HepG2 (cell line): ENCODE data around the gene MARF1. TPM values are rescaled to one million over a fixed set of nuclear protein-coding genes. Genes with fewer than 3 reads are reported as not detected.
A peak's percentile ranks its signal among the peaks of the same experiment; 100 is the strongest.

Experiments used
- CCDC6 ChIP-seq: sonication (generic); formaldehyde crosslinking; IDR thresholded peaks from 2 replicates; pipeline ENCODE4 v1.8.1; 2022; ENCODE audit warnings: mild to moderate bottlenecking, missing genetic modification reagents, moderate library complexity
- CREB1 ChIP-seq, 2 experiments: fragments of 450-650 bp in 1 of 2; IDR thresholded peaks; 2 replicates each; pipeline ENCODE4 v1.6.1; 2016 to 2017; ENCODE audit warnings: control low read depth in 1 of 2, mild to moderate bottlenecking in 1 of 2, missing compliant biosample characterization in 1 of 2, missing genetic modification characterization in 1 of 2
- CREM ChIP-seq, 2 experiments: sonication (generic) in 1 of 2; formaldehyde crosslinking in 1 of 2; IDR thresholded peaks; 2 replicates each; pipeline versions ENCODE4 v1.4.0 to v1.6.1; 2016 to 2020; ENCODE audit warnings: antibody characterized with exemption in 1 of 2, mild to moderate bottlenecking in 1 of 2, missing genetic modification reagents in 1 of 2
- GFI1 ChIP-seq: sonication (generic); formaldehyde crosslinking; IDR thresholded peaks from 2 replicates; pipeline ENCODE4 v1.5.0; 2020; ENCODE audit warnings: missing genetic modification reagents, mild to moderate bottlenecking, borderline replicate concordance
- KLF12 ChIP-seq: sonication (generic); formaldehyde crosslinking; IDR thresholded peaks from 2 replicates; pipeline ENCODE4 v1.4.0; 2020; ENCODE audit warnings: missing genetic modification reagents, borderline replicate concordance
- NR2C2 ChIP-seq: sonication (generic); formaldehyde crosslinking; IDR thresholded peaks from 2 replicates; pipeline ENCODE4 v1.4.0; 2020; ENCODE audit warnings: missing genetic modification reagents, mild to moderate bottlenecking, moderate library complexity, borderline replicate concordance
- NR2F2 ChIP-seq: IDR thresholded peaks from 2 replicates; pipeline ENCODE4 v1.6.1; 2012; ENCODE audit warnings: low read depth, inconsistent platforms, borderline replicate concordance
- PHF20 ChIP-seq: sonication (generic); formaldehyde crosslinking; IDR thresholded peaks from 2 replicates; pipeline ENCODE4 v1.5.0; 2020; ENCODE audit warnings: mild to moderate bottlenecking, missing genetic modification reagents
- PRPF4 ChIP-seq: fragments of 200-400 bp; formaldehyde crosslinking; IDR thresholded peaks from 2 replicates; pipeline ENCODE4 v1.6.1; 2016; ENCODE audit warnings: low read length, low read depth; ENCODE audit not compliant: poor library complexity, severe bottlenecking
- RORA ChIP-seq: sonication (generic); formaldehyde crosslinking; IDR thresholded peaks from 2 replicates; pipeline ENCODE4 v1.5.0; 2020; ENCODE audit warnings: mild to moderate bottlenecking, missing genetic modification reagents, moderate library complexity
- TAF1 ChIP-seq: sonication (generic); formaldehyde crosslinking; IDR thresholded peaks from 2 replicates; pipeline ENCODE4 v1.4.0; 2020; ENCODE audit warnings: missing genetic modification reagents
- ZFP82 ChIP-seq: sonication (generic); formaldehyde crosslinking; IDR thresholded peaks from 2 replicates; pipeline ENCODE4 v1.5.1; 2020; ENCODE audit warnings: mild to moderate bottlenecking, missing genetic modification reagents, borderline replicate concordance
- ZNF207 ChIP-seq: fragments of 450-650 bp; IDR thresholded peaks from 2 replicates; pipeline ENCODE4 v1.6.1; 2016; ENCODE audit warnings: antibody characterized with exemption, borderline replicate concordance
- ZNF225 ChIP-seq: sonication (generic); formaldehyde crosslinking; IDR thresholded peaks from 2 replicates; pipeline ENCODE4 v1.4.0; 2020; ENCODE audit warnings: mild to moderate bottlenecking, missing genetic modification reagents
- ZNF329 ChIP-seq: sonication (generic); formaldehyde crosslinking; IDR thresholded peaks from 2 replicates; pipeline ENCODE4 v1.9.0; 2021; ENCODE audit warnings: low read depth, mild to moderate bottlenecking, missing genetic modification reagents
- ZNF331 ChIP-seq: sonication (generic); formaldehyde crosslinking; IDR thresholded peaks from 2 replicates; pipeline ENCODE4 v1.4.0; 2020; ENCODE audit warnings: missing genetic modification reagents
- ZNF572 ChIP-seq: sonication (generic); formaldehyde crosslinking; IDR thresholded peaks from 2 replicates; pipeline ENCODE4 v1.5.1; 2020; ENCODE audit warnings: mild to moderate bottlenecking, missing genetic modification reagents
- ZNF7 ChIP-seq: IDR thresholded peaks from 2 replicates; pipeline ENCODE4 v1.6.1; 2016; ENCODE audit warnings: missing biosample characterization, missing genetic modification reagents
- ZNF768 ChIP-seq: sonication (generic); formaldehyde crosslinking; IDR thresholded peaks from 2 replicates; pipeline ENCODE4 v1.4.0; 2020; ENCODE audit warnings: missing genetic modification reagents
- ZZZ3 ChIP-seq: sonication (generic); formaldehyde crosslinking; IDR thresholded peaks from 2 replicates; pipeline ENCODE4 v1.4.0; 2020; ENCODE audit warnings: missing genetic modification reagents, mild to moderate bottlenecking, borderline replicate concordance
- polyA plus RNA-seq, 8 experiments: library from polyadenylated mRNA; depleted of rRNA in 3 of 8; stranded (reverse) in 7 of 8; unstranded in 1 of 8; fragments of >200 nt; fragmentation: Illumina TruSeq in 4 of 8; extraction: Trizol in 4 of 8; gene quantifications; 2 replicates each; pipeline versions ENCODE4 v1.2.1 to v1.2.3, GENCODE V29; 2011 to 2016; ENCODE audit warnings: low read depth in 4 of 8, missing spikeins in 1 of 8, mixed read lengths in 1 of 8; ENCODE audit not compliant: insufficient read depth in 1 of 8
- total RNA-seq, 5 experiments: library from RNA; depleted of rRNA; stranded (reverse); fragments of >200 nt; fragmentation: Illumina TruSeq; extraction: Trizol; gene quantifications; 2 replicates each; pipeline ENCODE4 v1.2.3, GENCODE V29; 2016; ENCODE audit warnings: low read depth in 1 of 5
- TF ChIP-seq, protein P1 (sequence below): sonication (generic); formaldehyde crosslinking; IDR thresholded peaks from 2 replicates; pipeline ENCODE4 v1.4.0; 2020; ENCODE audit warnings: missing genetic modification reagents, borderline replicate concordance
- TF ChIP-seq, protein P2 (sequence below): sonication (generic); formaldehyde crosslinking; IDR thresholded peaks from 2 replicates; pipeline ENCODE4 v1.5.1; 2020; ENCODE audit warnings: mild to moderate bottlenecking, missing genetic modification reagents, moderate library complexity
- TF ChIP-seq, protein P3 (sequence below): sonication (generic); formaldehyde crosslinking; IDR thresholded peaks from 2 replicates; pipeline ENCODE4 v1.4.0; 2020; ENCODE audit warnings: missing genetic modification reagents
- TF ChIP-seq, protein P4 (sequence below): sonication (generic); formaldehyde crosslinking; IDR thresholded peaks from 2 replicates; pipeline ENCODE4 v1.8.1; 2023; ENCODE audit warnings: missing genetic modification reagents, mild to moderate bottlenecking, borderline replicate concordance

MARF1 gene
- total and polyA plus RNA-seq, 2 of the 13 experiments (the other 11 are each of a cell fraction or from before 2014, with no cell fraction given) = 8.7 to 20.7 TPM

DNA sequence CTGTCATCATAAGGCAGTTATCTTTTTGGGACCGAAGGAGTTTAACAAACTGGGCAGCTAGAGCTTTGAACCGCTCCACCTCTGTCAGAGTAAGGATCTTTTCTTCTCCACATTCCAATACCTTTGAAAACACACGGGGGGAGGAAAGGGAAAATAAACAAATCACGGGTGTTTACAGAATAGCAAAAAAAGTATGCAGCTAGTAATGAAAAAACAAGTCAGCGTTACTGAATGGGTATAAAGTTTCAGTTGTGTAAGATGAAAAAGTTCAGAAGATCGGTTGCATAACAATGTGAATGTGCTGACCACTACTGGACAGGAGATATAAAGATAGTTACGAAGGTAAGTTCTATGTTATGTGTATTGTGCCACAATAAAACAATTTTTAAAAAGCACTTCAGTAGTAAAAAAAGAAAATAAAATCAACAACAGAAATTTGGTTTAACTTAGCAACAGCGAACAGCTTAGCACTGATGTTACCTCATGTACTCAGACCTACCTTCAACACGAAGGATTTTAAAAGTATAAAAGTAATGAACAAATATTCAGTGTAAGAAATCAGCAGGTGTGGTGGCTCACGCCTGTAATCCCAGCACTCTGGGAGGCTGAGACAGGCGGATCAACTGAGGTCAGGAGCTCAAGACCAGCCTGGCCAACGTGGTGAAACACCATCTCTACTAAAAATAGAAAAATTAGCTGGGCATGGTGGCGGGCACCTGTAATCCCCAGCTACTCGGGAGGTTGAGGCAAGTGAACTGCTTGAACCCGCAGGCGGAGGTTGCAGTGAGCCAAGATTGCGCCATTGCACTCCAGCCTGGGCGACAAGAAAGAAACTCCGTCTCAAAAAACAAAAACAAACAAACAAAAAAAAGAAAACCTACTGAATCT, 34.3 kb downstream of the MARF1 start (continued):
- no peak for TF ChIP-seq ZNF572 (CRISPR knock-in tag)
- TF ChIP-seq CCDC6 (CRISPR knock-in tag) = 0 out of 2 replicates have a peak, but pooled peaks have one; percentile 42
- no peak for TF ChIP-seq TAF1 (CRISPR knock-in tag)
- TF ChIP-seq ZNF7 (CRISPR knock-in tag) = no peak
- TF ChIP-seq GFI1 (CRISPR knock-in tag) = peak; percentile 99
- TF ChIP-seq, protein P1, sequence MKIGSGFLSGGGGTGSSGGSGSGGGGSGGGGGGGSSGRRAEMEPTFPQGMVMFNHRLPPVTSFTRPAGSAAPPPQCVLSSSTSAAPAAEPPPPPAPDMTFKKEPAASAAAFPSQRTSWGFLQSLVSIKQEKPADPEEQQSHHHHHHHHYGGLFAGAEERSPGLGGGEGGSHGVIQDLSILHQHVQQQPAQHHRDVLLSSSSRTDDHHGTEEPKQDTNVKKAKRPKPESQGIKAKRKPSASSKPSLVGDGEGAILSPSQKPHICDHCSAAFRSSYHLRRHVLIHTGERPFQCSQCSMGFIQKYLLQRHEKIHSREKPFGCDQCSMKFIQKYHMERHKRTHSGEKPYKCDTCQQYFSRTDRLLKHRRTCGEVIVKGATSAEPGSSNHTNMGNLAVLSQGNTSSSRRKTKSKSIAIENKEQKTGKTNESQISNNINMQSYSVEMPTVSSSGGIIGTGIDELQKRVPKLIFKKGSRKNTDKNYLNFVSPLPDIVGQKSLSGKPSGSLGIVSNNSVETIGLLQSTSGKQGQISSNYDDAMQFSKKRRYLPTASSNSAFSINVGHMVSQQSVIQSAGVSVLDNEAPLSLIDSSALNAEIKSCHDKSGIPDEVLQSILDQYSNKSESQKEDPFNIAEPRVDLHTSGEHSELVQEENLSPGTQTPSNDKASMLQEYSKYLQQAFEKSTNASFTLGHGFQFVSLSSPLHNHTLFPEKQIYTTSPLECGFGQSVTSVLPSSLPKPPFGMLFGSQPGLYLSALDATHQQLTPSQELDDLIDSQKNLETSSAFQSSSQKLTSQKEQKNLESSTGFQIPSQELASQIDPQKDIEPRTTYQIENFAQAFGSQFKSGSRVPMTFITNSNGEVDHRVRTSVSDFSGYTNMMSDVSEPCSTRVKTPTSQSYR = no peak
- TF ChIP-seq RORA = no peak
- TF ChIP-seq NR2C2 (CRISPR knock-in tag) = peak; percentile 55; the same call in 1 of the 2 replicates
- peak; percentile 82 for TF ChIP-seq CREM (IDR thresholded peaks at IDR 0.05)
- no peak for TF ChIP-seq CREM (CRISPR knock-in tag; IDR thresholded peaks at IDR 0.05)
- no peak for TF ChIP-seq ZNF225 (CRISPR knock-in tag)
- TF ChIP-seq ZNF329 (CRISPR knock-in tag) = no peak
- no peak for TF ChIP-seq ZNF207
- TF ChIP-seq, protein P2, sequence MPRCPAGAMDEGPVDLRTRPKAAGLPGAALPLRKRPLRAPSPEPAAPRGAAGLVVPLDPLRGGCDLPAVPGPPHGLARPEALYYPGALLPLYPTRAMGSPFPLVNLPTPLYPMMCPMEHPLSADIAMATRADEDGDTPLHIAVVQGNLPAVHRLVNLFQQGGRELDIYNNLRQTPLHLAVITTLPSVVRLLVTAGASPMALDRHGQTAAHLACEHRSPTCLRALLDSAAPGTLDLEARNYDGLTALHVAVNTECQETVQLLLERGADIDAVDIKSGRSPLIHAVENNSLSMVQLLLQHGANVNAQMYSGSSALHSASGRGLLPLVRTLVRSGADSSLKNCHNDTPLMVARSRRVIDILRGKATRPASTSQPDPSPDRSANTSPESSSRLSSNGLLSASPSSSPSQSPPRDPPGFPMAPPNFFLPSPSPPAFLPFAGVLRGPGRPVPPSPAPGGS (CRISPR knock-in tag) = no peak
- TF ChIP-seq PHF20 = no peak
- 0 out of 2 replicates have a peak, but pooled peaks have one; percentile 15 for TF ChIP-seq CREB1 (IDR thresholded peaks at IDR 0.05)
- TF ChIP-seq CREB1 (CRISPR knock-in tag; IDR thresholded peaks at IDR 0.05) = peak; percentile 82
- no peak for TF ChIP-seq NR2F2
- TF ChIP-seq, protein P3, sequence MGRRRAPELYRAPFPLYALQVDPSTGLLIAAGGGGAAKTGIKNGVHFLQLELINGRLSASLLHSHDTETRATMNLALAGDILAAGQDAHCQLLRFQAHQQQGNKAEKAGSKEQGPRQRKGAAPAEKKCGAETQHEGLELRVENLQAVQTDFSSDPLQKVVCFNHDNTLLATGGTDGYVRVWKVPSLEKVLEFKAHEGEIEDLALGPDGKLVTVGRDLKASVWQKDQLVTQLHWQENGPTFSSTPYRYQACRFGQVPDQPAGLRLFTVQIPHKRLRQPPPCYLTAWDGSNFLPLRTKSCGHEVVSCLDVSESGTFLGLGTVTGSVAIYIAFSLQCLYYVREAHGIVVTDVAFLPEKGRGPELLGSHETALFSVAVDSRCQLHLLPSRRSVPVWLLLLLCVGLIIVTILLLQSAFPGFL = no peak
- TF ChIP-seq, protein P4, sequence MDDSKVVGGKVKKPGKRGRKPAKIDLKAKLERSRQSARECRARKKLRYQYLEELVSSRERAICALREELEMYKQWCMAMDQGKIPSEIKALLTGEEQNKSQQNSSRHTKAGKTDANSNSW (CRISPR knock-in tag) = no peak
- TF ChIP-seq ZNF768 (CRISPR knock-in tag) = no peak
- no peak for TF ChIP-seq KLF12 (CRISPR knock-in tag)
- peak; percentile 86 for TF ChIP-seq ZFP82
- TF ChIP-seq PRPF4 = no peak
- TF ChIP-seq ZZZ3 (CRISPR knock-in tag) = no peak
- peak; percentile 45; the same call in 1 of the 2 replicates for TF ChIP-seq ZNF331 (CRISPR knock-in tag)
